HCEC 1CT (cell line): ENCODE measurements around the gene ANKRD44.

Experiments used
- DNase-seq: peaks from one replicate; pipeline ENCODE4 v3.0.0-alpha.2; 2017

The ANKRD44 gene

GRCh38 chr2:197204519-197205250 is 105.9 kb downstream of the ANKRD44 start:
- no peak for DNase-seq

GRCh38 chr2:197201874-197202273 is 108.7 kb downstream of the ANKRD44 start:
- no peak for DNase-seq

GRCh38 chr2:197200762-197201058 is 109.9 kb downstream of the ANKRD44 start:
- DNase-seq = no peak

- DNase-seq = no peak
Observed at GRCh38 chr2:197200051-197200761, 110.4 kb downstream of the ANKRD44 start.

- DNase-seq = no peak
Observed at GRCh38 chr2:197198890-197199289, 111.7 kb downstream of the ANKRD44 start.

GRCh38 chr2:197197895-197198311 is 112.7 kb downstream of the ANKRD44 start:
- DNase-seq = no peak

GRCh38 chr2:197196541-197197180 is 113.9 kb downstream of the ANKRD44 start:
- no peak for DNase-seq

GRCh38 chr2:197195518-197195917 is 115.1 kb downstream of the ANKRD44 start:
- DNase-seq = no peak

GRCh38 chr2:197191940-197192322 is 118.6 kb downstream of the ANKRD44 start:
- DNase-seq = no peak

GRCh38 chr2:197191177-197191939 is 119.2 kb downstream of the ANKRD44 start:
- DNase-seq = peak; percentile 12

- no peak for DNase-seq
Observed at GRCh38 chr2:197190100-197190432, 120.5 kb downstream of the ANKRD44 start.

- no peak for DNase-seq
Observed at GRCh38 chr2:197189426-197190099, 121.0 kb downstream of the ANKRD44 start.

GRCh38 chr2:197185676-197186075 is 124.9 kb downstream of the ANKRD44 start:
- no peak for DNase-seq

- DNase-seq = no peak
Observed at GRCh38 chr2:197184959-197185586, 125.5 kb downstream of the ANKRD44 start.

- no peak for DNase-seq
Observed at GRCh38 chr2:197183355-197183754, 127.2 kb downstream of the ANKRD44 start.

- DNase-seq = no peak
Observed at GRCh38 chr2:197182668-197183067, 127.9 kb downstream of the ANKRD44 start.

GRCh38 chr2:197181491-197181890 is 129.1 kb downstream of the ANKRD44 start:
- no peak for DNase-seq

- no peak for DNase-seq
Observed at GRCh38 chr2:197179744-197180498, 130.7 kb downstream of the ANKRD44 start.

- DNase-seq = no peak
Observed at GRCh38 chr2:197176522-197176921, 134.1 kb downstream of the ANKRD44 start.

GRCh38 chr2:197174539-197175094 is 136.0 kb downstream of the ANKRD44 start:
- peak; percentile 24 for DNase-seq

GRCh38 chr2:197171582-197171981 is 139.0 kb downstream of the ANKRD44 start:
- no peak for DNase-seq
